ENCODE results near the gene ISG20L2. TPM values are rescaled to one million over a fixed set of nuclear protein-coding genes. Genes with fewer than 3 reads are reported as not detected.

The ISG20L2 gene
- total RNA-seq, 1 donor from 2014 or later = 33.4 TPM

DNA sequence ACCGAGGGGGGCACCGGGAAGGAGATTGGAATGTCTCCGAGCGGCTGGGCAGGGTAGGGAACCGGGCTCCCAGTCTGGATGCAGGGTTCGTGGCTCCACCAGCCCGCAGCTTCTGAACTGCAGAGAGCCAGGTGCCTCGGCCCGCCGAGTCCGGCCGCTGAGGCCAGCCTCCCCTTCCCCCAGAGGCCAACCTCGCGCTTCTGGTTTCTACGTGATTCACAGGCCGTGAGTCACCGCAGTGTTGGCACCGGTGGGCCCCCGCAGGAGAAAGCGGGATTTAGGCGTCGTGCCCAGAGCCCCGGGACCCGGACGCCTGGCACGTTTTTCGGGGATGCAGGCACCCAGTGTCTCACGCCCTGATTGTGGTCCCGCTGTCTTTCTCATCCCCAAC lies 23.6 kb downstream of the ISG20L2 start:
- TF ChIP-seq, protein P1, sequence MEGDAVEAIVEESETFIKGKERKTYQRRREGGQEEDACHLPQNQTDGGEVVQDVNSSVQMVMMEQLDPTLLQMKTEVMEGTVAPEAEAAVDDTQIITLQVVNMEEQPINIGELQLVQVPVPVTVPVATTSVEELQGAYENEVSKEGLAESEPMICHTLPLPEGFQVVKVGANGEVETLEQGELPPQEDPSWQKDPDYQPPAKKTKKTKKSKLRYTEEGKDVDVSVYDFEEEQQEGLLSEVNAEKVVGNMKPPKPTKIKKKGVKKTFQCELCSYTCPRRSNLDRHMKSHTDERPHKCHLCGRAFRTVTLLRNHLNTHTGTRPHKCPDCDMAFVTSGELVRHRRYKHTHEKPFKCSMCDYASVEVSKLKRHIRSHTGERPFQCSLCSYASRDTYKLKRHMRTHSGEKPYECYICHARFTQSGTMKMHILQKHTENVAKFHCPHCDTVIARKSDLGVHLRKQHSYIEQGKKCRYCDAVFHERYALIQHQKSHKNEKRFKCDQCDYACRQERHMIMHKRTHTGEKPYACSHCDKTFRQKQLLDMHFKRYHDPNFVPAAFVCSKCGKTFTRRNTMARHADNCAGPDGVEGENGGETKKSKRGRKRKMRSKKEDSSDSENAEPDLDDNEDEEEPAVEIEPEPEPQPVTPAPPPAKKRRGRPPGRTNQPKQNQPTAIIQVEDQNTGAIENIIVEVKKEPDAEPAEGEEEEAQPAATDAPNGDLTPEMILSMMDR (IDR thresholded peaks at IDR 0.05; ENCODE audit: unreplicated experiment) = no peak
- Mint-ChIP-seq H3K9me3 (ENCODE audit: unreplicated experiment) (no peaks in the 10 kb centered on the region), H3K4me1 (ENCODE audit: unreplicated experiment) (peaks cover 17% of the 10 kb centered on the region), H3K36me3 (ENCODE audit: low read depth, unreplicated experiment) (peaks cover 4% of the 10 kb centered on the region), H3K4me3 (ENCODE audit: unreplicated experiment) (no peak overlapping the region), H3K27me3 (ENCODE audit: unreplicated experiment) (peaks cover 17% of the 10 kb centered on the region), H3K27ac (ENCODE audit: unreplicated experiment) (no peak overlapping the region)
- no peak for DNase-seq (ENCODE audit: low spot score)

DNA sequence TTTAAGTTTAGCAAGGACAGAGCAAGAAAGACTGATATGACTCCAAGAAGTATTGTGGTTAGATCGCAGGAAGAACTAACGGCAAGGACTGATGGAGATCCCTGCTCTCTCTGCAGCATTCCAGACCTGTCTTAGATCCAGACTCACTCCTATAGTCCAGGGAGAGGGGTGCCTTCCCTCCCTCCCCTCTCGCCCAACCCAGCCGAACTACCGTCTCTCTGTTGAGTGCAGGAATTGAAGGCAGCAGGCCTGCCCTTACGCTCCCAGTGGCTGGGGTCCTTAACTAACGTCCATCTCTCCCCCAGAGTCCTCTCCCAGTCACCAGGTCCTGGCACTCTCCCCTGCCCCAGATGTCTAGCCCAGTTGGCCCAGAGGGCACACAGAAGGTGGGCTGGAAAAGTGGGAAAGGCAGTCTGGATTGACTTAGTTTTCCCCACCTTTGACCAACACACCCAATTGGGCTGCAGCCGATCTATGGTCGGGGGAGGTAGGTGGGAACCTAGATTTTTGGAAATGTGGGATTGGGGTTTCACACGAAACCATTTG lies 24.3 kb downstream of the ISG20L2 start:
- Mint-ChIP-seq H3K27me3 (ENCODE audit: unreplicated experiment) (peaks cover 17% of the 10 kb centered on the region), H3K27ac (ENCODE audit: unreplicated experiment) (no peak overlapping the region), H3K36me3 (ENCODE audit: low read depth, unreplicated experiment) (peaks cover 5% of the 10 kb centered on the region), H3K4me1 (ENCODE audit: unreplicated experiment) (peaks cover 17% of the 10 kb centered on the region), H3K9me3 (ENCODE audit: unreplicated experiment) (no peaks in the 10 kb centered on the region), H3K4me3 (ENCODE audit: unreplicated experiment) (no peak overlapping the region)
- TF ChIP-seq, protein P1 (IDR thresholded peaks at IDR 0.05; ENCODE audit: unreplicated experiment) = no peak
- no peak for DNase-seq (ENCODE audit: low spot score)

DNA sequence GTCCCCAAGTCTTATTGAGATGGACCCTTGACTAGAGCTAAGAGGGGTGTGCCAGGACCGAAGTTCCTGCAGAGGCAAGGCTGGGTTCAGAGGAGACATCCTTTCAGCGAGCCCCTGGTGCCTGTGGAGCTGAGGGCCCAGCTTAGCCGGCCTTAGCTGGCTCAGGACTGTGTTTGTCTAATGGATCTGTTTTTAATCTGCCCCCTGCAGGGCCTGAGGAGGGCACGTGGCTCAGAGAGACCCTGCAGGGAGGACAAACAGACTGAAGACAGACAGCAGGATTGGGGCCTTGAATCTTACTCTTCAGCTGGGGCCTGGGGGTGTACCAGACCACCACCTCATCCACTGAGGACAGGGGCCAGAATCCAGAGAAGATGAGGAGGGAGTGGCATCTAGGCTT lies 24.8 kb downstream of the ISG20L2 start:
- Mint-ChIP-seq H3K4me1 (ENCODE audit: unreplicated experiment) (peaks cover 17% of the 10 kb centered on the region), H3K27me3 (ENCODE audit: unreplicated experiment) (peaks cover 19% of the 10 kb centered on the region), H3K4me3 (ENCODE audit: unreplicated experiment) (no peak overlapping the region), H3K27ac (ENCODE audit: unreplicated experiment) (no peak overlapping the region), H3K36me3 (ENCODE audit: low read depth, unreplicated experiment) (peaks cover 9% of the 10 kb centered on the region), H3K9me3 (ENCODE audit: unreplicated experiment) (no peaks in the 10 kb centered on the region)
- TF ChIP-seq, protein P1 (IDR thresholded peaks at IDR 0.05; ENCODE audit: unreplicated experiment) = no peak
- DNase-seq (ENCODE audit: low spot score) = no peak

DNA sequence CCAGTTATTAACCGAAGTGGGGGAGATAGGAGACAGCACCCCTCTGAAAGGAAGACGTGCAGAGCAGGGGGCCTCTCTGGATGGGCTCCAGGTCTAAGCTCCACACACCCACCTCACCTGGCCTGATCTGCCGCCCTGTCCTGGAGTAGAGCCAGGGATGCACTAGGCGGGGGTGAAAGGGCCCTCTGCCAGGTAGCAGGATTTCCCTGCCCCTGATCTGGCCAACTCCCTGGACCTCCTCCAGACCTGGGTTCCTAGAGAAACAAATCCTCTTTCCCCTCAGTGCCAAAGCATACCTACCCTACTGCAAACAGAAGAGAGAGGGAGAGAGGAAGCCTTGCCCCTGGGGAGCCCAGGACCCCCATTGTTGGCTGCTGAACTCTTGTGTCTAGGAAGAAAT lies 25.2 kb downstream of the ISG20L2 start:
- Mint-ChIP-seq H3K27ac (ENCODE audit: unreplicated experiment) (no peak overlapping the region), H3K27me3 (ENCODE audit: unreplicated experiment) (peaks cover 19% of the 10 kb centered on the region), H3K9me3 (ENCODE audit: unreplicated experiment) (no peaks in the 10 kb centered on the region), H3K36me3 (ENCODE audit: low read depth, unreplicated experiment) (peaks cover 8% of the 10 kb centered on the region), H3K4me1 (ENCODE audit: unreplicated experiment) (peaks cover 13% of the 10 kb centered on the region), H3K4me3 (ENCODE audit: unreplicated experiment) (no peak overlapping the region)
- DNase-seq (ENCODE audit: low spot score) = no peak
- TF ChIP-seq, protein P1 (IDR thresholded peaks at IDR 0.05; ENCODE audit: unreplicated experiment) = no peak

DNA sequence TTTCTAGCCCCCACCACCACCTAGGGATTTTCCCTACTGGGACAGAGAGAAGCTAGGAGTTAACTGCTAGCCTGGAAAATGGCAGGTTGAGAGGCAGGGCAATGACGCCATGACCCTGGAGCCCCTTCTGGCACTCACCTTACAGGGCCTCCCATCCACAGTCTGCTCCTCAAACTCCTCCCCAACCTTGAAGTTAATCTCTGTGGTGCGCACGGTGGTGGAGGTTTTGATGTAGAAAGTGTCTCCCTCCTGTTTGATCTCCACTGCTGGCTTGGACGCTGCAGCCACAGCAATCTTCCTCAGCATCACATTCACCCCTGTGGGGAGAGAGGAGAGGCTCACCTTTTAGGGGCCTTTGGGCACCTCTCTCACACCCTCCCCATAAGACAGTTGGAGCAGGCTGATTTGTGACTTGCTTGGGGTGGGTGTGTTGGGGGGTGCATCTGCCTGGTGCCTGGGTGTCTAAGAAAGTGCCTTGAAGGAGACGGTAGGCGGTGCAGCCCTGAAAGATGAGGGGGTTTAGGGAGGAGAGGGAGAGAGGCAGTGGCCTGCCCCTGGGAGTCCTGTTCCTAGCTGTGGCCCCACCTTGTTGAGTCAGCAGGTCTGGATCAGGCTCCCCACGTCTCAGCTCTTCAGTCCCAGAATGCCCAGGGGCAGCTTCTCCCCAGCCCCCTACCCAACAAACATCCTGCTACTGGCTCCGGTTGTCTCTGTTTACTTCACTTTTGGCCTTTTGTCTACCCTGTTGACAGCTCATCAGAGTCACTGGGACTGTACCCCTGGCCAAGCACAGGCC lies 27.6 kb downstream of the ISG20L2 start:
- Mint-ChIP-seq H3K9me3 (ENCODE audit: unreplicated experiment) (no peaks in the 10 kb centered on the region), H3K27me3 (ENCODE audit: unreplicated experiment) (peaks cover 13% of the 10 kb centered on the region), H3K4me1 (ENCODE audit: unreplicated experiment) (peaks cover 4% of the 10 kb centered on the region), H3K4me3 (ENCODE audit: unreplicated experiment) (peak overlapping the region; percentile 33), H3K27ac (ENCODE audit: unreplicated experiment) (no peak overlapping the region), H3K36me3 (ENCODE audit: low read depth, unreplicated experiment) (peaks cover 8% of the 10 kb centered on the region)
- TF ChIP-seq, protein P1 (IDR thresholded peaks at IDR 0.05; ENCODE audit: unreplicated experiment) = no peak
- DNase-seq (ENCODE audit: low spot score) = no peak

Data from endothelial cell (in vitro differentiated cells).